Right lung (tissue), 5 donors: ENCODE data around the gene TMEM8B. TPM values are rescaled to one million over a fixed set of nuclear protein-coding genes. Genes with fewer than 3 reads are reported as not detected.
"Not testable (repeated sequence)": the region's sequence is repeated elsewhere in the genome, so short reads cannot be mapped to it uniquely, and the experiment has no call there.

Experiments used
- DNase-seq, 2 donors: peaks; one replicate each; pipeline ENCODE4 v3.0.0-alpha.2; 2013
- polyA plus RNA-seq, 5 donors: library from polyadenylated mRNA; unstranded; fragments of 120-200 nt; gene quantifications; one replicate each; pipeline versions ENCODE4 v1.2.1 to v1.2.3, GENCODE V29; 2013; ENCODE audit warnings: inconsistent platforms in 1 of 5, low replicate concordance in 1 of 5; ENCODE audit not compliant: insufficient read length in 5 of 5, insufficient read depth in 1 of 5

The TMEM8B gene
- polyA plus RNA-seq, 5 donors, result 21.3 to 31.5 (median 27.1) TPM

- no peak for DNase-seq
Observed at GRCh38 chr9:35906923-35907699, 78.1 kb downstream of the TMEM8B start.

GRCh38 chr9:35907711-35908503, 78.9 kb downstream of the TMEM8B start:
- peak; percentile 58 for DNase-seq

GRCh38 chr9:35908504-35909125, 79.6 kb downstream of the TMEM8B start:
- no peak for DNase-seq

DNA sequence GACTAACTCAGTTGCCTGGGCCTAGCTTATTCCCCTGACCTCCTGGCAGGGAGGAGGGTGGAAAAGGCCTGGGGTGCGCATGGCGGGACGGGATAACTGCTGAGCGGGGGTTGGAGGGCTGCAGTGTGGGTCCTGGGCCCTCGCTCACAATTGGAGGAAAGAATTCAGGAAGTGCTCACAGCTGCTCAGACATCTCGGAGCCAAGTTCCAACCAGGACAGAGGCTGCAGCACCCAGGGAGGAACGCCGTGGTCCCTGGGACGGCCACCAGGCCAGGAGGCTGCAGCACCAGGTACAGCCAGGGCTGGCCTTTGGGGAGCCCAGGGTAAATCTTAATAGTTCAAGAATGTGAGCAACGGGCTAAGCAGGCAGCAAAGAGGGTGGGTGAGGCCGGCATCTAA, 80.2 kb downstream of the TMEM8B start, which contains the start of gene SPAAR:
Gene SPAAR, plus strand, starts transcription at position 217 of the 400 bp plus-strand sequence. CDS start 974 bp downstream, outside the sequence.
- DNase-seq, result no peak

DNA sequence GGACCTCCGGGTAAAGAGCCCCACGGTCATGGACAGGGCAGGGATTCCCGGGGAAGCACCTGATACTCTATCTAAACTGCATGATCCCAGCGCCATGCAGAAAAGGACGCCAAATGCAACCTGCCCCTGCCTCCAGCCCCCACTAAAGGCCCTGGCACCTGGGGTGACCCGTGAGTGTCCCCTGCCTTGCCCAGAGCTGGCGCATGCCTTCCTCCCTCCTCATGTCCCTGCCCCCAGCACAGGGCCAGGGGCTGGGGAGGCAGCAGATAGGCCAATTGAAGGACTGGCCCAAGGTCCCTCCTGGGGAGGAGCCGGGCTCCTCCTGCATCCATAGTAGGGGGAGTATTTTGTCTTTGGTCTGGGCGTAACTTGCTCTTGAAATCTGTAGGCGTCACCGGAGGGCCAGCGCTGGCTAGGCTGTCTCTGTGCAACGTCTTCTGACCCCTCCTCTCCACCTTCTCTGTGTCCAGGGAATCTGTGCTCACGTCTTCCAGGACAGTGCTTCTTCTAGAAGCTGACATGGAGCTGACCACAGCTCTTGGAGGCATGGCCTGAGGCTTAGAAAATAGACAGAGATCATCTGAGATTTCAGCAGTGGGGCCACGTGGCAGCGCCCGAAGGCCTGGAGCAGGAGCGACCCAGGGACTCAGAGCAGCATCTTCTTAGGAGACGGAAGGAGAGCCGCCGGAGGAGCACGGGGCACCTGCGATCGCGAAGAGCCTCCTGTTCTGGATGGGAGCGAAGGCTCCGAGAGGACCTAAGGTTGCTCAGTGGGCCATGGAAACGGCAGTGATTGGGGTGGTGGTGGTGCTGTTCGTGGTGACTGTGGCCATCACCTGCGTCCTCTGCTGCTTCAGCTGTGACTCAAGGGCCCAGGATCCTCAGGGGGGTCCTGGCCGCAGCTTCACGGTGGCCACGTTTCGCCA, 80.9 kb downstream of the TMEM8B start:
- no peak for DNase-seq

GRCh38 chr9:35910613-35911359, 81.8 kb downstream of the TMEM8B start:
- no peak for DNase-seq

DNA sequence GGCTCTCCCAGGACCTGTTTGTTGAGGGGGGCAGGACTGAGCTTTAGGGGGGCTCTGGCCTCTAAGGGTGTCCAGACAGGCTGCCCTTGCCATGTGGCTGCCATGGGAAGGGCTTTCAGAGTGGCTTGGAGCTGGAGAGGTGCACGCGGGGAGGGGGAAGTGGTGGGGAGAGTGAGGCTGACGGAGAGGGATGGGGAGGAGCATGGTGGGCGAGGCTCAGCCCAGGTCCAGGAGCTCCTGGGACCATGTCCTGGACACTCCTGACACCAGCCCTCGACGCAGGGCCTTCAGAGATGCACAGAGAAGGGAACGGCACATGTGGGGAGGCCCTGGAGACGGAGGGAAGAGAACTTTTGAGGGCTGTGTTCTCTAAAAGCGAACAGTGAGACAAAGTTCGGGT, 82.7 kb downstream of the TMEM8B start:
- no peak for DNase-seq

DNA sequence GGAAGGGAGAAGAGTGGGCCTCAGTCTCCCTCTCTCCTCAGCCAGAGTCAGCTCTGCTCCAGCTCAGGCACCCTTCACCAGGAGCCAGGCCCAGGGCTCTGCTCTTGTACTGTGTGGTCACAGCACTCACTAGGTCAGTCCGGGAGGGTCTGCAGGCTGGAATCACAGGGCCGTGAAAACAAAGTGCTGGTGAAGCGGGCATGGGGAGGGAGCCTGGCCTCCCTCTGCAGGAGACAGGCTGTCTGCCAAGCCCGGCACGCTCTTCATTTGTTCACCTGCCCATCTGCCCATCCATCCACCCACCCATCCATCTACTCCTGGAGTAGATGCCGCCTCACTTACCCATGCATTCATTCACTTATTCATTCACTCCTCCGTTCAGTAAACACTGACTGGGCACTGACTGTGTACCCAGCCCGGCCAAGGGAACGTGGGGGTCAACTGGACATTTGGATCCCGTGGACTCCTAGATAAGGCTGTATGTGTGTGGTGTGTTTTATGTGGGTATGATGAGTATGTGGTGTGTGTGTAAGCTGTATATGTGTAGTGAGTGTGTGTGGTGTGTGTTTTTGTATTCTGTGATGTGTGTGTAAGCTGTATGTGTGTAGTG, 83.9 kb downstream of the TMEM8B start:
- no peak for DNase-seq

DNA sequence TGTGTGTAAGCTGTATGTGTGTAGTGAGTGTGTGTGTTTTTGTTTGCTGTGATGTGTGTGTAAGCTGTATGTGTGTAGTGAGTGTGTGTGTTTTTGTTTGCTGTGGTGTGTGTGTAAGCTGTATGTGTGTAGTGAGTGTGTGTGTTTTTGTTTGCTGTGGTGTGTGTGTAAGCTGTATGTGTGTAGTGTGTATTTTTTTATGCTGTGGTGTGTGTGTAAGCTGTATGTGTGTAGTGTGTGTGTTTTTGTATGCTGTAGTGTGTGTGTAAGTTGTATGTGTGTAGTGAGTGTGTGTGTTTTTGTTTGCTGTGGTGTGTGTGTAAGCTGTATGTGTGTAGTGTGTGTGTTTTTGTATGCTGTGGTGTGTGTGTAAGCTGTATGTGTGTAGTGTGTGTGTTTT, 84.4 kb downstream of the TMEM8B start:
- not testable (repeated sequence) for DNase-seq

DNA sequence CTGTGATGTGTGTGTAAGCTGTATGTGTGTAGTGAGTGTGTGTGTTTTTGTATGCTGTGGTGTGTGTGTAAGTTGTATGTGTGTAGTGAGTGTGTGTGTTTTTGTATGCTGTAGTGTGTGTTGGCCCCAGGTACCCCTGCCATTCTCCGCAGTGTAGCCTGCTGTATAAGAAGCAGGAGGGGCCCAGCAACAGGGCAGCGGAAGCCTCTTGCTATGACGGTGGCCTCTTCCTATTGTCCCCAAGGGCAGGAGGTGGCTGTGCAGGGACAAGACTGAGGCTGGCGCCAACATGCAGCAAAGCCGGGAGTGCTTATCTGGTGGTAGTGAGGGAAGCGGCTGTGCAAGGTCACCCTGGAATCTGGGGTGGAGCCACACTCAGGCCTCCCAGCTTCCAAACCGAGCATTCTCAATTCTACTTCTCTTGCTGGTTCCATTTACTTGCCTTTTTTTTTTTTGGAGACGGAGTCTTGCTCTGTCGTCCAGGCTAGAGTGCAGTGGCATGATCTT, 85.3 kb downstream of the TMEM8B start:
- peak in 1 of 2 donors; percentile 48 for DNase-seq

Other genes starting within 250 kb of the TMEM8B start
- 10 to 100 TPM; 26.0 to 48.7 (median 41.7) TPM for gene TESK1, start 224.0 kb upstream of the TMEM8B start, polyA plus RNA-seq
- gene CD72, start 210.8 kb upstream of the TMEM8B start, polyA plus RNA-seq, result 1 to 10 TPM; 2.5 to 3.9 (median 3.4) TPM
- under 1 TPM; 0.40 to 0.60 (median 0.50) TPM for gene SIT1, start 178.3 kb upstream of the TMEM8B start, polyA plus RNA-seq
- 1 to 10 TPM in 1 of 5 donors, not detected in 4; 4.1 TPM for gene RMRP, start 171.2 kb upstream of the TMEM8B start, polyA plus RNA-seq
- 10 to 100 TPM in 2 of 5 donors, 1 to 10 TPM in 3; 9.3 to 22.5 (median 9.8) TPM for gene CCDC107, start 170.9 kb upstream of the TMEM8B start, polyA plus RNA-seq
- gene ARHGEF39, start 164.0 kb upstream of the TMEM8B start, polyA plus RNA-seq, result 10 to 100 TPM in 3 of 5 donors, 1 to 10 TPM in 2; 6.6 to 19.7 (median 10.9) TPM
- 1 to 10 TPM in 3 of 5 donors, under 1 TPM in 2; 0.51 to 1.3 (median 1.1) TPM for gene CA9, start 155.3 kb upstream of the TMEM8B start, polyA plus RNA-seq
- 100 to 1,000 TPM; 149 to 645 (median 181) TPM for gene TPM2, start 139.3 kb upstream of the TMEM8B start, polyA plus RNA-seq
- 100 to 1,000 TPM; 116 to 198 (median 132) TPM for gene TLN1, start 97.0 kb upstream of the TMEM8B start, polyA plus RNA-seq
- gene CREB3, start 96.6 kb upstream of the TMEM8B start, polyA plus RNA-seq, result 10 to 100 TPM; 35.4 to 41.6 (median 37.4) TPM
- 100 to 1,000 TPM in 1 of 5 donors, 10 to 100 TPM in 4; 85.0 to 106 (median 95.5) TPM for gene GBA2, start 80.0 kb upstream of the TMEM8B start, polyA plus RNA-seq
- 10 to 100 TPM; 23.9 to 29.3 (median 25.3) TPM for gene RGP1, start 79.9 kb upstream of the TMEM8B start, polyA plus RNA-seq
- gene MSMP, start 75.0 kb upstream of the TMEM8B start, polyA plus RNA-seq, result 1 to 10 TPM in 1 of 5 donors, under 1 TPM in 2, not detected in 2; 0.53 to 1.4 (median 0.55) TPM
- 10 to 100 TPM; 40.4 to 54.2 (median 47.0) TPM for gene NPR2, start 37.6 kb upstream of the TMEM8B start, polyA plus RNA-seq
- gene SPAG8, start 17.0 kb upstream of the TMEM8B start, polyA plus RNA-seq, result 10 to 100 TPM in 4 of 5 donors, 1 to 10 TPM in 1; 8.7 to 12.5 (median 10.7) TPM
- gene HINT2, start 14.2 kb upstream of the TMEM8B start, polyA plus RNA-seq, result 10 to 100 TPM; 29.1 to 42.3 (median 33.5) TPM
- 1 to 10 TPM in 1 of 5 donors, under 1 TPM in 4; 0.48 to 1.0 (median 0.54) TPM for gene FAM221B, start 496 bp upstream of the TMEM8B start, polyA plus RNA-seq
- gene OR13J1, start 41.2 kb downstream of the TMEM8B start, polyA plus RNA-seq, result under 1 TPM in 2 of 5 donors, not detected in 3; 0.13 to 0.27 TPM
- under 1 TPM; 0.58 to 0.87 (median 0.71) TPM for gene HRCT1, start 77.0 kb downstream of the TMEM8B start, polyA plus RNA-seq
- gene SPAAR, start 80.3 kb downstream of the TMEM8B start, polyA plus RNA-seq, result 1 to 10 TPM; 2.6 to 4.2 (median 3.5) TPM
- not detected for gene OR2S2, start 128.9 kb downstream of the TMEM8B start, polyA plus RNA-seq
- gene RECK, start 207.7 kb downstream of the TMEM8B start, polyA plus RNA-seq, result 10 to 100 TPM; 17.4 to 26.6 (median 22.4) TPM